Neural cell (in vitro differentiated cells): ENCODE data around the gene TPMT. TPM values are rescaled to one million over a fixed set of nuclear protein-coding genes. Genes with fewer than 3 reads are reported as not detected.

Experiments used
- H2AFZ ChIP-seq: fragments of 200-600, 300-800 bp; sonication (generic), shearing (Covaris generic); 2 replicates; pipeline ENCODE4 v1.6.0; 2014; ENCODE audit warnings: low read depth, mild to moderate bottlenecking, antibody characterized with exemption, low read length, moderate library complexity
- H3F3A ChIP-seq: fragments of 200-600 bp; shearing (Covaris generic); 2 replicates; pipeline ENCODE4 v1.6.1; 2016; ENCODE audit warnings: mild to moderate bottlenecking, moderate library complexity, mixed read lengths, antibody characterized with exemption, low read length; ENCODE audit not compliant: insufficient read depth, poor library complexity, severe bottlenecking
- H3K27ac ChIP-seq: fragments of 200-600, 300-800 bp; sonication (generic), shearing (Covaris generic); 2 replicates; pipeline ENCODE4 v1.5.1; 2014; ENCODE audit warnings: mild to moderate bottlenecking, low read length, moderate library complexity
- H3K27me3 ChIP-seq: fragments of 300-800, 200-600 bp; sonication (generic), shearing (Covaris generic); 2 replicates; pipeline ENCODE4 v1.6.0; 2014; ENCODE audit warnings: mild to moderate bottlenecking, low read depth, low read length, moderate library complexity; ENCODE audit not compliant: insufficient read depth
- H3K36me3 ChIP-seq: fragments of 300-800, 200-600 bp; sonication (generic), shearing (Covaris generic); 2 replicates; pipeline ENCODE4 v1.5.1; 2014; ENCODE audit warnings: mild to moderate bottlenecking, antibody characterized with exemption, low read length, moderate library complexity; ENCODE audit not compliant: insufficient read depth
- H3K4me2 ChIP-seq: fragments of 300-800, 200-600 bp; sonication (generic), shearing (Covaris generic); 2 replicates; pipeline ENCODE4 v1.6.0; 2014; ENCODE audit warnings: mild to moderate bottlenecking, low read length
- H3K4me3 ChIP-seq: fragments of 300-800, 200-600 bp; sonication (generic), shearing (Covaris generic); 2 replicates; pipeline ENCODE4 v1.5.1; 2014; ENCODE audit warnings: mild to moderate bottlenecking, low read length, moderate library complexity
- H3K79me2 ChIP-seq: fragments of 200-600 bp; shearing (Covaris generic); replicated peaks from 2 replicates; pipeline ENCODE4 v1.6.0; 2014; ENCODE audit warnings: mild to moderate bottlenecking, low read length, moderate library complexity; ENCODE audit not compliant: insufficient read depth
- H3K9ac ChIP-seq: fragments of 300-800, 200-600 bp; sonication (generic), shearing (Covaris generic); 2 replicates; pipeline ENCODE4 v1.6.1; 2016; ENCODE audit warnings: mild to moderate bottlenecking, low read length, mixed read lengths
- H3K9me2 ChIP-seq: fragments of 200-600 bp; shearing (Covaris generic); 2 replicates; pipeline ENCODE4 v1.6.1; 2016; ENCODE audit warnings: mild to moderate bottlenecking, low read length, mixed read lengths; ENCODE audit not compliant: insufficient read depth
- H3K9me3 ChIP-seq: fragments of 200-600, 300-800 bp; sonication (generic), shearing (Covaris generic); 2 replicates; pipeline ENCODE4 v1.6.1; 2016; ENCODE audit warnings: mild to moderate bottlenecking, mixed run types, low read length, moderate library complexity, mixed read lengths
- H4K20me1 ChIP-seq: fragments of 200-600 bp; shearing (Covaris generic); 2 replicates; pipeline ENCODE4 v1.6.1; 2016; ENCODE audit warnings: mild to moderate bottlenecking, mixed run types; ENCODE audit not compliant: insufficient read depth
- CTCF ChIP-seq: fragments of 450-650 bp; IDR thresholded peaks from 2 replicates; pipeline ENCODE4 v1.5.1; 2014; ENCODE audit warnings: antibody characterized with exemption, mild to moderate bottlenecking, moderate library complexity; ENCODE audit not compliant: poor library complexity, severe bottlenecking
- EP300 ChIP-seq: fragments of 450-650 bp; conservative IDR thresholded peaks from 2 replicates; pipeline ENCODE4 v1.6.1; 2014; ENCODE audit warnings: antibody characterized with exemption, mild to moderate bottlenecking, moderate library complexity; ENCODE audit not compliant: poor library complexity, severe bottlenecking
- EZH2 ChIP-seq: fragments of 200-600, 300-800 bp; shearing (Covaris generic), sonication (generic); IDR thresholded peaks from 2 replicates; pipeline ENCODE4 v1.6.1; 2014; ENCODE audit warnings: antibody characterized with exemption, low read length, borderline replicate concordance, mild to moderate bottlenecking; ENCODE audit not compliant: insufficient read depth, poor library complexity, severe bottlenecking
- MXI1 ChIP-seq: fragments of 450-650 bp; conservative IDR thresholded peaks from 2 replicates; pipeline ENCODE4 v1.6.1; 2014; ENCODE audit warnings: antibody characterized with exemption, mild to moderate bottlenecking; ENCODE audit not compliant: poor library complexity, severe bottlenecking
- POLR2AphosphoS5 ChIP-seq: IDR thresholded peaks from 2 replicates; pipeline ENCODE4 v1.6.1; 2012
- RAD21 ChIP-seq: fragments of 450-650 bp; conservative IDR thresholded peaks from 2 replicates; pipeline ENCODE4 v1.6.1; 2014; ENCODE audit warnings: antibody characterized with exemption, mild to moderate bottlenecking, moderate library complexity
- REST ChIP-seq: IDR thresholded peaks from 2 replicates; pipeline ENCODE4 v1.6.1; 2012; ENCODE audit warnings: borderline replicate concordance
- SMC3 ChIP-seq: fragments of 450-650 bp; conservative IDR thresholded peaks from 2 replicates; pipeline ENCODE4 v1.6.1; 2014; ENCODE audit warnings: antibody characterized with exemption, mild to moderate bottlenecking, moderate library complexity; ENCODE audit not compliant: poor library complexity
- TAF1 ChIP-seq: IDR thresholded peaks from 2 replicates; pipeline ENCODE4 v1.6.1; 2012; ENCODE audit warnings: low read depth
- polyA plus RNA-seq: library from polyadenylated mRNA; depleted of rRNA; stranded (reverse); fragments of >200 nt; gene quantifications from 2 replicates; pipeline ENCODE4 v1.2.3, GENCODE V29; 2014

Gene TPMT
- polyA plus RNA-seq, 1 donor from 2014 or later: 5.7 TPM

- Histone ChIP-seq H2AFZ (no peak overlapping the region), H3K27ac (no peak overlapping the region), H3K27me3 (no peaks in the 10 kb centered on the region), H3K4me2 (no peak overlapping the region), H3K79me2 (no peaks in the 10 kb centered on the region), H4K20me1 (no peaks in the 10 kb centered on the region), H3K9ac (no peak overlapping the region), H3K36me3 (no peaks in the 10 kb centered on the region), H3F3A (no peaks in the 10 kb centered on the region), H3K4me3 (no peak overlapping the region), H3K9me2 (no peaks in the 10 kb centered on the region), H3K9me3 (no peaks in the 10 kb centered on the region)
- no peak for TF ChIP-seq REST
- no peak for TF ChIP-seq POLR2AphosphoS5
- no peak for TF ChIP-seq EP300
- TF ChIP-seq TAF1: no peak
- no peak for TF ChIP-seq CTCF
- TF ChIP-seq RAD21: no peak
Observed at GRCh38 chr6:18121580-18122127, 33.2 kb downstream of the TPMT start.

GRCh38 chr6:18119236-18119635 is 35.6 kb downstream of the TPMT start:
- no peaks in the 10 kb centered on the region for H3K36me3 ChIP-seq
- H3K9me2 ChIP-seq: no peaks in the 10 kb centered on the region
- H3K27me3 ChIP-seq: no peaks in the 10 kb centered on the region
- no peak overlapping the region for H3K9ac ChIP-seq
- no peak overlapping the region for H3K4me3 ChIP-seq
- no peaks in the 10 kb centered on the region for H3F3A ChIP-seq
- no peaks in the 10 kb centered on the region for H3K9me3 ChIP-seq
- no peak overlapping the region for H3K27ac ChIP-seq
- TF ChIP-seq EZH2 (no peak), CTCF (no peak), SMC3 (no peak), EP300 (no peak), TAF1 (no peak), MXI1 (no peak)
- H4K20me1 ChIP-seq: no peaks in the 10 kb centered on the region
- H2AFZ ChIP-seq: no peak overlapping the region
- no peak overlapping the region for H3K4me2 ChIP-seq
- no peaks in the 10 kb centered on the region for H3K79me2 ChIP-seq
